ENCODE results near the gene DENND5A. TPM values are rescaled to one million over a fixed set of nuclear protein-coding genes. Genes with fewer than 3 reads are reported as not detected.
A peak's percentile ranks its signal among the peaks of the same experiment; 100 is the strongest.

The DENND5A gene
- total and polyA plus RNA-seq, 4 donors = 7.9 to 45.8 (median 18.2) TPM

- Histone ChIP-seq H3K4me3 (ENCODE audit: low read depth in 1 of 3, low read length in 3 of 3) (no peak overlapping the region), H3K4me1 (ENCODE audit: control insufficient read depth in 4 of 4, insufficient read depth in 4 of 4, low read length in 3 of 4) (no peaks in the 10 kb centered on the region), H3K9me3 (ENCODE audit: control insufficient read depth in 4 of 4, low read length in 3 of 4) (no peaks in the 10 kb centered on the region), H3K36me3 (ENCODE audit: control insufficient read depth in 4 of 4, insufficient read depth in 3 of 4, low read depth in 1 of 4, low read length in 3 of 4) (peaks cover 0 to 2% (median 0%) of the 10 kb centered on the region in 4 donors), H3K9ac (ENCODE audit: low read depth in 1 of 2, low read length in 2 of 2) (no peak overlapping the region), H3K27me3 (ENCODE audit: control insufficient read depth in 4 of 4, insufficient read depth in 4 of 4, low read length in 3 of 4) (no peaks in the 10 kb centered on the region), H3K27ac (ENCODE audit: low read depth in 1 of 2, low read length in 2 of 2) (peak overlapping the region in 1 of 2 donors; percentile 12)
- WGBS = 91% methylated on average over 15 of the region's 15 CpGs
- TF ChIP-seq FOXA2 (IDR thresholded peaks at IDR 0.05) (no peak), RXRA (IDR thresholded peaks at IDR 0.05) (no peak), NR2F2 (IDR thresholded peaks at IDR 0.05) (no peak), REST (IDR thresholded peaks at IDR 0.05) (no peak), HNF4A (conservative IDR thresholded peaks at IDR 0.05) (no peak), ZBTB33 (IDR thresholded peaks at IDR 0.05) (no peak), RAD21 (IDR thresholded peaks at IDR 0.05) (no peak), YY1 (IDR thresholded peaks at IDR 0.05) (no peak), GABPA (IDR thresholded peaks at IDR 0.05 in 1 of 2, conservative IDR thresholded peaks at IDR 0.05 in 1 of 2) (no peak), TAF1 (conservative IDR thresholded peaks at IDR 0.05) (no peak), FOXA1 (IDR thresholded peaks at IDR 0.05) (no peak), SP1 (IDR thresholded peaks at IDR 0.05) (no peak), CTCF (IDR thresholded peaks at IDR 0.05; ENCODE audit: low read depth, low read length, missing input control) (no peak), HNF4G (IDR thresholded peaks at IDR 0.05) (no peak), JUND (IDR thresholded peaks at IDR 0.05) (no peak)
- TF ChIP-seq, protein P1, sequence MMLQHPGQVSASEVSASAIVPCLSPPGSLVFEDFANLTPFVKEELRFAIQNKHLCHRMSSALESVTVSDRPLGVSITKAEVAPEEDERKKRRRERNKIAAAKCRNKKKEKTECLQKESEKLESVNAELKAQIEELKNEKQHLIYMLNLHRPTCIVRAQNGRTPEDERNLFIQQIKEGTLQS (IDR thresholded peaks at IDR 0.05) = no peak
- DNase-seq (ENCODE audit: low spot score) = no peak
Observed at GRCh38 chr11:9273376-9274336, 8.5 kb upstream of the DENND5A start.

All from liver (tissue), 9 donors.